Measurements from ENCODE around the gene CSNK2A1. TPM values are rescaled to one million over a fixed set of nuclear protein-coding genes. Genes with fewer than 3 reads are reported as not detected.

Gene CSNK2A1
- total RNA-seq, 1 donor from 2014 or later = 128 TPM

DNA sequence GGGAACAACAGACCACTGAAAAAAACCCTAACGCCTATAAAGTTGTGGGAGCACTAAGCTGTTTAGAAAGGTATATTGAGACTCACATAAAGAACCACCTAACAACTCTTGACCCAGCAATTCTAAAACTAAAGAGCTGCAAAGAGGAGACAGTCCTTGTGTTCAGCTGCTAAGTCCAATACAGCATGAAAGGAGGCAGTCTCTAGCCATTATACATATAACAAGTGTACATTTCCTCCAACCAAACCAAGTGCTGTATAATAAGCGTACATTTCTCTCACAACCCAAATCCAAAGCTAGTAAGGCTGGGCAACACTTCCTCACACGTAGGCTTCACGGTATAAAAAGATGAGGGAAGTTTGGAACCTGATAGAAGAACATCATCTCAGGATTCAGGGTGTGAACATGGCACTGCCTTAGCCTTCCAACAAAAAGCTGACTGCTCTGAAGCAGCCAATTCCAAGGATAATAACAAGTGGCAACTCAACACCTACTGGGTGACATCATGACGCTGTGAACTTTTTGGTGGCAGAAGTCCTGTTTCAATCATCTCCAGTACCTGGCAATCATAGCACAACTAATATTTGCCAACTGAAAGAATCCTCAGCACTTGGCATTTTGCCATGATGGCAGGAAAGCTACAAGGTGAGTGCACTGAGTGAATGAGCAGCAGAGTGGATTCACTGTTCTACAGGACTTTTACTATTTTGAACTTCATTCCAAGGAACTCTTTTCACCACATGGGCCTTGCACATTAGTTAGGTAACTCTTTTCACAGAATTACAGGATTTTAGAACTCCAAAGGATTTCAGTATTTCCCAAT lies 97.9 kb downstream of the CSNK2A1 start:
- DNase-seq (ENCODE audit: low spot score) = no peak
- Mint-ChIP-seq H3K36me3 (ENCODE audit: low read depth, unreplicated experiment) (peaks cover 32% of the 10 kb centered on the region), H3K9me3 (ENCODE audit: unreplicated experiment) (no peaks in the 10 kb centered on the region), H3K27me3 (ENCODE audit: unreplicated experiment) (no peaks in the 10 kb centered on the region), H3K4me1 (ENCODE audit: unreplicated experiment) (no peaks in the 10 kb centered on the region), H3K4me3 (ENCODE audit: unreplicated experiment) (no peak overlapping the region), H3K27ac (ENCODE audit: unreplicated experiment) (no peak overlapping the region)
- TF ChIP-seq, protein P1, sequence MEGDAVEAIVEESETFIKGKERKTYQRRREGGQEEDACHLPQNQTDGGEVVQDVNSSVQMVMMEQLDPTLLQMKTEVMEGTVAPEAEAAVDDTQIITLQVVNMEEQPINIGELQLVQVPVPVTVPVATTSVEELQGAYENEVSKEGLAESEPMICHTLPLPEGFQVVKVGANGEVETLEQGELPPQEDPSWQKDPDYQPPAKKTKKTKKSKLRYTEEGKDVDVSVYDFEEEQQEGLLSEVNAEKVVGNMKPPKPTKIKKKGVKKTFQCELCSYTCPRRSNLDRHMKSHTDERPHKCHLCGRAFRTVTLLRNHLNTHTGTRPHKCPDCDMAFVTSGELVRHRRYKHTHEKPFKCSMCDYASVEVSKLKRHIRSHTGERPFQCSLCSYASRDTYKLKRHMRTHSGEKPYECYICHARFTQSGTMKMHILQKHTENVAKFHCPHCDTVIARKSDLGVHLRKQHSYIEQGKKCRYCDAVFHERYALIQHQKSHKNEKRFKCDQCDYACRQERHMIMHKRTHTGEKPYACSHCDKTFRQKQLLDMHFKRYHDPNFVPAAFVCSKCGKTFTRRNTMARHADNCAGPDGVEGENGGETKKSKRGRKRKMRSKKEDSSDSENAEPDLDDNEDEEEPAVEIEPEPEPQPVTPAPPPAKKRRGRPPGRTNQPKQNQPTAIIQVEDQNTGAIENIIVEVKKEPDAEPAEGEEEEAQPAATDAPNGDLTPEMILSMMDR (IDR thresholded peaks at IDR 0.05; ENCODE audit: unreplicated experiment) = no peak

DNA sequence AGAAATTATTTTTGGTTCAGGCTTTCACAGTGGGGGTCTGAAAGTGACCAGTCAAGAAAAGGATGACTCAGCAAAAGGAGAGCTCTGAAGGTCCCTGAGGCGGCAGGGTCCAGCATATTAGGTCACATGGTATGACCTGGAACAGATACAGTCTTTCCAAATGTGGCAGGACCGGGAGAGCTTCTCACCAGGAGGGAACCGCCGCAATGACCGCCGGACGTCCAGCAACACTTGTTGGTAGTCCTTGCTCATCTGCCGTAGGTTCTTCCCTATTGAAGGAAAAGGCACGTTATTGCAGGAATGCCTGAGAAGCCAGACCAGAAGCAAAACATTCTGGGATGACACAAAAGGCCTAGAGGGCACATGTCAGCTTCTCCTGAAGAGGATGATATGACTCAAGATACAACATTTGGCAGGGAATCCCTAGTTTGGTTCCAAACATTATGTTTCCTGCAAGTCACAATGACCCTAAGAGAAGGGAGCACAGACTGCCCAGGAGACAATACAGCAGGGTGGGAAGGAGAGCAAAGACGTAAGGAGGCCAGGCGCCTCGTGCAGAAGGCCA lies 98.6 kb downstream of the CSNK2A1 start:
- no peak for DNase-seq (ENCODE audit: low spot score)
- Mint-ChIP-seq H3K27ac (ENCODE audit: unreplicated experiment) (no peak overlapping the region), H3K9me3 (ENCODE audit: unreplicated experiment) (no peaks in the 10 kb centered on the region), H3K36me3 (ENCODE audit: low read depth, unreplicated experiment) (peaks cover 38% of the 10 kb centered on the region), H3K4me1 (ENCODE audit: unreplicated experiment) (peaks cover 2% of the 10 kb centered on the region), H3K27me3 (ENCODE audit: unreplicated experiment) (no peaks in the 10 kb centered on the region), H3K4me3 (ENCODE audit: unreplicated experiment) (peak overlapping the region; percentile 67)
- TF ChIP-seq, protein P1 (IDR thresholded peaks at IDR 0.05; ENCODE audit: unreplicated experiment) = no peak

DNA sequence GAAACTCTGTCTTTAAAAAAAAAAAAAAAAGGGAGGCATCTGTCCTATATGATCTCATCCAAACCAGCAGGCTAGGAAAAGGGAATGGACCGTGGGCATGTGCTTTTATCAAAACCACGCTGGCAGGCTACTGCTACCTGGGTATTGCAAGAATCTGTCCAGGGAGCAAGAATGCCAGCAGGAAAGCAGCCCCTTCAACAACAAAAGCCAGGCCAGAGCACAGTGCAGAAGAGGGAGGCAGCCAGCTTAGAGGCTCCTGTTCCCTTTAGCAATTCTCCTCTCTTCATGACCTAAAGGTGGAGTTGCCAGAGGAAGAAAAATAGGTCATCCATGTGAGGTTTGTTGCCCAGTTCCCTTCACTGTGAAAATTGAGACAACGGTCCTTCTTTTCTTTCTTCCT lies 99.5 kb downstream of the CSNK2A1 start:
- TF ChIP-seq, protein P1 (IDR thresholded peaks at IDR 0.05; ENCODE audit: unreplicated experiment) = no peak
- peaks cover 10% of the 10 kb centered on the region for H3K4me1 Mint-ChIP-seq (ENCODE audit: unreplicated experiment)
- no peak for DNase-seq (ENCODE audit: low spot score)
- H3K9me3 Mint-ChIP-seq (ENCODE audit: unreplicated experiment) = no peaks in the 10 kb centered on the region
- H3K27me3 Mint-ChIP-seq (ENCODE audit: unreplicated experiment) = peaks cover 1% of the 10 kb centered on the region
- no peak overlapping the region for H3K27ac Mint-ChIP-seq (ENCODE audit: unreplicated experiment)
- H3K4me3 Mint-ChIP-seq (ENCODE audit: unreplicated experiment) = peak overlapping the region; percentile 47
- H3K36me3 Mint-ChIP-seq (ENCODE audit: low read depth, unreplicated experiment) = peaks cover 46% of the 10 kb centered on the region

DNA sequence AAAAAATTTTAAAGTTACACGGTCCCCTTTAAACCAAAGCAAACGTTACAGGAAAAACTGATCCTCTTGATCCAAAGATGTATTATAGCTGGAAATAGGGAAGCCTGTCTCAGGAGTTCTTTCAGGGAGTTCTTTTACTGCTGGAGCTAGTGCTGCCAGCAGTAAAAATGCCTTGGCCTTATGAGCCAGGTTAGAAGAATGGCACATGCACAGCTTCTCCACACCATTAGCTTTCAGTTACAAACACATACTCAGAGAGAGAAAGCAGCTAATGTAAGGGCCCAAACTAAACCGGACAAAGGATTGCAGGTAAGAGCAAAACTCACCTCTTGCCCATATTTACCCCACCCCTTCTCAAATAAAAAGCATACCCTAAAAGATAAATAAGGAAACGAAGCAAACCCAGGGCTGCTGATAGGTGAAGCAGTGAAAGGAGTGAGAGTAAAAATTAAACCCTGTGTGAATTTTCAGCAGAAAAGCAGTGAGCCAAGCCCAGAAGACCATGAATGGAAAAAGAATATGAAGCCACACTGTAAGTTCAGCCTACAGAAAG lies 100.3 kb downstream of the CSNK2A1 start:
- Mint-ChIP-seq H3K36me3 (ENCODE audit: low read depth, unreplicated experiment) (peaks cover 53% of the 10 kb centered on the region), H3K4me1 (ENCODE audit: unreplicated experiment) (peaks cover 17% of the 10 kb centered on the region)

More for the DNA sequence above, 100.3 kb downstream of the CSNK2A1 start:
- Mint-ChIP-seq H3K27ac (ENCODE audit: unreplicated experiment) (no peak overlapping the region), H3K27me3 (ENCODE audit: unreplicated experiment) (peaks cover 1% of the 10 kb centered on the region), H3K9me3 (ENCODE audit: unreplicated experiment) (no peaks in the 10 kb centered on the region), H3K4me3 (ENCODE audit: unreplicated experiment) (peak overlapping the region; percentile 21)
- TF ChIP-seq, protein P1 (IDR thresholded peaks at IDR 0.05; ENCODE audit: unreplicated experiment) = no peak
- no peak for DNase-seq (ENCODE audit: low spot score)
